ENCODE measurements around the gene NLRC3.
A peak's percentile ranks its signal among the peaks of the same experiment; 100 is the strongest.
"Not testable (repeated sequence)": the region's sequence is repeated elsewhere in the genome, so short reads cannot be mapped to it uniquely, and the experiment has no call there.

The NLRC3 gene, protein sequence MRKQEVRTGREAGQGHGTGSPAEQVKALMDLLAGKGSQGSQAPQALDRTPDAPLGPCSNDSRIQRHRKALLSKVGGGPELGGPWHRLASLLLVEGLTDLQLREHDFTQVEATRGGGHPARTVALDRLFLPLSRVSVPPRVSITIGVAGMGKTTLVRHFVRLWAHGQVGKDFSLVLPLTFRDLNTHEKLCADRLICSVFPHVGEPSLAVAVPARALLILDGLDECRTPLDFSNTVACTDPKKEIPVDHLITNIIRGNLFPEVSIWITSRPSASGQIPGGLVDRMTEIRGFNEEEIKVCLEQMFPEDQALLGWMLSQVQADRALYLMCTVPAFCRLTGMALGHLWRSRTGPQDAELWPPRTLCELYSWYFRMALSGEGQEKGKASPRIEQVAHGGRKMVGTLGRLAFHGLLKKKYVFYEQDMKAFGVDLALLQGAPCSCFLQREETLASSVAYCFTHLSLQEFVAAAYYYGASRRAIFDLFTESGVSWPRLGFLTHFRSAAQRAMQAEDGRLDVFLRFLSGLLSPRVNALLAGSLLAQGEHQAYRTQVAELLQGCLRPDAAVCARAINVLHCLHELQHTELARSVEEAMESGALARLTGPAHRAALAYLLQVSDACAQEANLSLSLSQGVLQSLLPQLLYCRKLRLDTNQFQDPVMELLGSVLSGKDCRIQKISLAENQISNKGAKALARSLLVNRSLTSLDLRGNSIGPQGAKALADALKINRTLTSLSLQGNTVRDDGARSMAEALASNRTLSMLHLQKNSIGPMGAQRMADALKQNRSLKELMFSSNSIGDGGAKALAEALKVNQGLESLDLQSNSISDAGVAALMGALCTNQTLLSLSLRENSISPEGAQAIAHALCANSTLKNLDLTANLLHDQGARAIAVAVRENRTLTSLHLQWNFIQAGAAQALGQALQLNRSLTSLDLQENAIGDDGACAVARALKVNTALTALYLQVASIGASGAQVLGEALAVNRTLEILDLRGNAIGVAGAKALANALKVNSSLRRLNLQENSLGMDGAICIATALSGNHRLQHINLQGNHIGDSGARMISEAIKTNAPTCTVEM

DNA sequence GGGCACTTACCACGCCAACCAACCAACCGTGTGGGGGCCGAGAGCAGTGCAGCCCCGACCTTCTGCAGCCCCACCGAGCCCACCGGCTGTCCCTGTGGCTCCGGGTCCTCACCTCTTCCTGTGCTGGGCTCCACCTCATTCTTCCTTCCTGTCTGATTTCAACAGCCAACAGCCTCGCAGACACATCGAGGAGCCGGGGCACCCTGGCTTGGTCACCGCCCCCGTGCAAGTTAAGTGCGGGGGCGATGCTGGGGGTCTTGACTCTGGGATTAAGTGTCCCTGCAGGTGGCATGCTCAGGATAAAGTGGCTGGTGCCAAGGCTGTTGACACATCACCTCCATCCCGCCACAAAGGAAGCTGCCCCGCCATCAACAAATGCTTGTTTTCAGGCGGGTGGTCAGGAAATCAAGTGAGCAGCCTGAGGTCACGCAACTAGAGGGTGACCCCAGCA is at the start of gene NLRC3:
NLRC3 (minus strand) TSS at position 102 of the 451 bp plus-strand sequence. CDS start 12,367 bp downstream, outside the sequence.
- no peak for DNase-seq

DNA sequence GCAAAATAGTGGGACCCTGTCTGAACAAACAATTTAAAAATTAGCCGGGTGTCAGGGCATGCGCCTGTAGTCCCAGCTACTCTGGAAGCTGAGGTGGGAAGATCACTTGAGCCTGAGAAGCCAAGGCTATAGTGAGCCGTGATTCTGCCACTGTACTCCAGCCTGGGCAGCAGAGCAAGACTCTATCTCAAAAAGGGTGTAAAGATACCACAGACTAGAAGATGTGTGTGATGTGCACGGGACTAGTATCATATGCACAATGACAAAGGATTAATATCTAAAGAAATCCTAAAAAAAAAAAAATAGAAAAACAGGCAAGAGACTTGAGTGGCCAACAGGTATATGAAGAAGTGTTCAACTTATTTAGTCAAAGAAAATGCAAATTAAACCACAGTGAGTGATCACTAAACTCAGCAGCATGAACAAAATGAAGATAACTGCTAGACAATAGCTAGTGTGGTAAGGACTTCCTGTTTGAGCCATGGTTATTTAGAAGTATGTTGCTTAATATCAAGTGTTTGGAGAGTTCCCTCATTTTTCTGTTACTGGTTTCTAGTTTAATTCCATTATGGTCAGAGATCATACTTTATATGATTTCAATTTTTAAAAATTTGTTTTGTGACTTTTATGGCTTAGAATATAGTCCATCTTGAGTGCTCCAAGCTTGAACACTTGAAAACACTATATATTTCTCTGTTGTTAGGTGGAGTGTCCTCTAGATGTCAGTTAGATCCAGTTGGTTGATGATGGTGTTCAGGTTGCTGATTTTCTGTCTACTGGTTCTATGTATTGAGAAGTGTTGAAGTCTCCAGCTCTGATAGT is 48.9 kb upstream of the NLRC3 start:
- no peak for DNase-seq

DNA sequence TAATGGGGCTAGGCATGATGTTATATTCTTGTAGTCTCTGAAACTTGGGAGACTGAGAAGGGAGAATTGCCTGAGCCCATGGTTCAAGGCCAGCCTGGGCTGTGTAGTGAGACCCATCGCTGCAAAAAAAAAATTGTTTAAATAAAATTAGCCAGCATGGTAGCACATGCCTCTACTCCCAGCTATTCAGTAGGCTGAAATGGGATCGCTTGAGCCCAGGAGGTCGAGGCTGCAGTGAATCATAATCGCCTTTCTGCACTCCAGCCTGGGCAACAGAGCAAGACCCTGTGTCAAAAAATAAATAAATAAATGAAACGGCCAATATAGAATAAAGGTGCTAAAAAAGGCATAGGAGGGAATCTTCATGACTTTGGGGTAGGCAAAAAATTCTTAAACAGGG is 48.1 kb upstream of the NLRC3 start:
- DNase-seq = no peak

DNA sequence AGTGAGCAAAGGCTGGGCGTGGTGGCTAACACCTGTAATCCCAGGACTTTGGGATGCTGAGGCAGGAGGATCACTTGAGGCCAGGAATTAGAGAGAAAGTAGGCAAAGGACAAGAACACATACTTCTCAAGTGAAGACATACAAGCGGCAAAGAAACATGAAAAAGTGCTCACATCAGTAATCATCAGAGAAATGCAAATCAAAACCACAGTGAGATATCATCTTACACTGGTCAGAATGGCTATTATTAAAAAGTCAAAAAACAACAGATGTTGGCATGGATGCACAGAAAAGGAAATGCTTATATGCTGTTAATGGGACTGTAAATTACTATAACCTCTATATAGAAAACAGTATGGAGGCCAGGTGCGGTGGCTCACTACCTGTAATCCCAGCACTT is 46.4 kb upstream of the NLRC3 start:
- DNase-seq = no peak

DNA sequence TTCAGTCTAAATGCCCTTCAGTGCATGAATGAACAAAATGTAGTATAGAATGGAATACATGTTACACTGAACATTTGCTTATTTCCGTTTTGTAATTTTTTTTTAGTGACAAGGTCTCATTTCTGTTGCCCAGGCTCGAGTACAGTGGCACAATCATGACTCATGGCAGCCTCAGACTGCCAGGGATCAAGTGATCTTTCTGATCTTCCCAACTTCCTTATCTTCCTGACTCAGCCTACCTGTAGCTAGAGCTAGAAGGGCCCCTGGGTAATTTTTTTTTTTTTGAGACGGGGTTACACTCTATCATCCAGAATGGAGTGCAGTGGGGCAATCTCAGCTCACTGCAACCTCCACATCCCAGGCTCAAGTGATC is 41.6 kb upstream of the NLRC3 start:
- no peak for DNase-seq

DNA sequence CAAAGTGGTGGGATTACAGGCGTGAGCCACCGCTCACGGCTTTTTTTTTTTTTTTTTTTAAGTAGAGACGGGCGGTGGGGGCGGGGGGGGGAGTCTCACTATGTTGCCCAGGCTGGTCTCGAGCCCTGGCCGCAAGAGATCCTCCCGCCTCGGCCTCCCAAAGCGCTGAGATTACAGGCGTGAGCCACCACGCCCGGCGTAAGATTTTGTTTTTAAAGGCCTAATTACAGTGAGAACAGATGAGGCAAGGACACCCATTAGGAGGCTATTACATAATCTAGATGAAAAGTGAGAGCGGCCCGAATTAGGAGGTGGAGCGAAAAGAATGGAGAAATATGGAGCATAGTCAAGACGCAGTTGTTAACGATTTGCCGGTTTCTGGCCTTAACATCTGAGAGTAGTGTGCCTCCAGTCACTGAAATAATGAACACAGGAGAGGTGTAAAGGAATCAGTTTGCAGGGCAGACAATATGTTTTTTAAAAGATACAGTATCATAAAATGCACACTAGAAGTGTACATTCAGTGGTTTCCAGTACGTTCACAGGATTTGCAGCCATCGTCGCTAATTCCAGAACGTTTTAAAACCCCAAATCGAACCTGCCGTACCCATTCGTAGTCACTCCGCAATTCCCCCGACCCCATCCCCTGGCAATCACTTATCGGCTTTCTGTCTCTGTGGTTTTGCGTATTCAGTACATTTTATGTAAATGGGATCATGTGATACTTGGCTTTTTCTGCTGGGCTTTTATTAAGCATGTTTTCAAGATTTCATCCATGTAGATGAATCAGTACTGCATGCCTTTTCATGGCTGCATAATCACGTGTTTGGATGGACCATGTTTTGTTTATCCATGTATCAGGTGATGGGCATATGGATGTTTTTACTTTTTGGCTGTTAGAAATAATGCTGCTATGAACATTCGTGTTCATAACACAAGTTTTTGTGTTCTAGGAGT is 35.6 kb upstream of the NLRC3 start:
- DNase-seq = no peak

DNA sequence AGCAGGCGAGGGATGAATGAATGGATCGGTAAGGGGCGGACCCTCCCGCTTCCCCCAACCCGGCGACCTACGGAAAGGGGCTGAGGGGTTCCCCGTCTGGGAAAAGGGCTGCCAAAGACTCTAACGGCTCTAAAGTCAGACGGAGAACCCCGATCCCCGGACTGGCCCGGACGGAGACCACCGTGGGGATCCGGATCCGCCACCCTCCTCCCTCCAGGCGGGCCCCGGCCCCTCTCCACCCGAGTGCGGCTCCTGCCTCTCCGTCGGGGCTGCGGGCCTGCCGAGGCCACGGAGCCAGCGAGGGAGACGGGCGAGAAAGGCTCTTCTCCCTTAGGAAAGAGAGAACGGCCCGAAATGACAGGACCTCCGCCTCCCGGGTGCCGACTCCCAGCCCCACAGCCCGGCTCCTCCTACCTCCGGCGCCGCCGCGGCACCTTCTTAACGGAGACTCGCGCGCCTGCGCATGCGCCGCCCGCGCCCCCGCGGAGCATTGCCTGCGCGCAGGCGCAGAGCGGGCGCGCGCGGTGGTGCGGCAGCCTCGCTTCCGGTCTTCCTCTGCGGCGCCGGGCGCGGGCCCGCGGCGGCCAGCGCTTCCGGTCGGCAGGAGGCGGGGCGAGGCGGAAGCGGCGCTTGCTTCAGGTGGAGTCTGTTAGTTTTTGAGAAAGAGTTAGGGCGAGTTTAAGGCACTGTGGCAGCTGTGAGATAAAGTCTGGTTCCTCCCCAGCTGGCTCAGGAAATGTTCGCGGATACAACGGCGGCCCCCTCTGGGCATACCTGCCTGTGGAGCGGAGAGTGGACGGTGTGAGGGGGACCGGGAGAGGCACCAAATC is 34.2 kb upstream of the NLRC3 start, which contains the start of gene SLX4:
SLX4 (minus strand) TSS at position 461 of the 830 bp plus-strand sequence. CDS start 2,642 bp downstream, outside the sequence.
- peak; percentile 90 for DNase-seq

DNA sequence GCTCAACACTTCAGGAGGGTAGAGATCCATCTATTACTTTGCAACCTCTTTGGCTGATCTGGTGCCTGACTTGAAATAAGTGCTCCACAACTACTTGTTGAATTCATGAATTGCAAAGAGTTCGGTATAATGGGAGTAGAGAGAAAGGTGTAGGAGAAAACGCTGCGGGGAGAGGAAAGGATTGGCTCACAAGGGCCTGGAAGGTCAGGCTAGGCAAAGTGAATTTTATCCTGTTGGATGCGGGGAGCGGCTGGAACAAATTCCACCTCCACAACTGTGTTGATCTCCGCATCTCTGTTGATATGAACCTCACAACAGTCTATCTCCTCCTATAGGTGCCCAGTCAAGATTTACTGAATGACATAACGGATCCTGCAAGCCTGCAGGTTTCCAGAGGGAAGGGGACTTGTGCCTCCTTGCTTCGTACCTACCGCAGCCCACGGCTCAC is 33.5 kb upstream of the NLRC3 start:
- DNase-seq = no peak

DNA sequence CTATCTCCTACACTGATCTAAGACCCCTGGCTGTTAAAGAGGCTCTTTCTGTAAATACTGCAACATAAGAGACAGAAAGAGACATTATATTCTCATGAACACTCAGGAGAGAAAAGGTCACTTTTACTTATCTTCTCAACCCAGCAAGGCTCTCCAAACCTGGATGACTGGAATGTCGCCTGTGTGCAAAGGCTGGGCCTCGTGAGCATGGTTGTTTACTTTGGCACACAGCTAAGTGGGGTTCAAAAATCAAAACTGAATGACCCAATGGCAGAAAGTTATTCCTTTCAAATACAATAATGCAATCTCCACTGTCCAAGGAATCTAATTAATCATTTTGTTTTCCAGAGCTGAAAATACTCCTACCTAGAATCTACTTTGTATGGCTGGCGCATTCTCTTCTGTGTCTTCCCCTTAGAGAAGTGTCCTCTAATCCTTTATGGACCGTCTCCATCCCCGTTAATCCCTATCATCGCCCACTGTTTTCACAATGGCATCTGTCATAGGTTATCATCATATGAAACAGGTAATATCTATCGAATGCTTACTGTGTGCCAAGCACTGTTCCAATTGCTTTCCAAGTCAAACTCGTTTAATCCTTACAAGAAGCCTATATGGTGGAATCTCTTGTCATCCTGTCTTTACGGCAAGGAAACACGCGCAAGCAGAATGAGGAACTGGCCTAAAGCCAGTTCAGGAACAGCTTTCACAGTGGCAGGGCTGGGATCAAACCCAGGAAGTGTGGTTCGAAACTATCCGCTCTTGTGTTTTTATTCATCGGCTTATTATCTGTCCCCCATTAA is 32.9 kb upstream of the NLRC3 start:
- no peak for DNase-seq

DNA sequence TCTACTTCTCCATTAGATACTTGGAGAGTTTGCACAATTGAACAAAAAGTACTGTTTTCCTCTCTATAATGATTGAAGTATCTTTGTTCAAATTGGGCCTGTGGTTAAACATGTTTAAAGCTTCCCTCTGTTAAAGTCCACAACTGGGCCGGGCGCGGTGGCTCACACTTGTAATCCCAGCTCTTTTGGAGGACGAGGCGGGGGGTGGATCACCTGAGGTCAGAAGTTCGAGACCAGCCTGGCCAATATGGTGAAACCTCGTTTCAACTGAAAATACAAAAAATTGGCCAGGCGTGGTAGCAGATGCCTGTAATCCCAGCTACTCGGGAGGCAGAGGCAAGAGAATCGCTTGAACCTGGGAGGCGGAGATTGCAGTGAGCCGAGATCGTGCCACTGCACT is 31.8 kb upstream of the NLRC3 start:
- DNase-seq = not testable (repeated sequence)

DNA sequence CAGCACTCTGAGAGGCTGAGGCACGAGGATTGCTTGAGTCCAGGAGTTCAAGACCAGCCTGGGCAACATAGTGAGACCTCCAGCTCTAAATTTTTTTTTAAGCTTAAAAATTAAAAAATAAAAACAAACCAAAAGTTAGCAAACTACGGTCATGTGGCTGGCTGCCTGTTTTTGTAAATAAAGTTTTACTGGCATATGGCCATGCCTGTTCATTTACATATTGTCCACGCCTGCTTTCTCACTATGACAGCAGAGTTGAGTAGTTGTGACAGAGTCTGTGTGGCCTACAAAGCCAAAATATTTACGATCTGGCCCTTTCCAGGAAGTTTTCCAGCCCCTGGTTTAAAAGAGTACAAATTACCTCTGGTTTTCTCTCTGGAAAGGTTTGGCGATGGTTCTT is 30.9 kb upstream of the NLRC3 start:
- DNase-seq = no peak

DNA sequence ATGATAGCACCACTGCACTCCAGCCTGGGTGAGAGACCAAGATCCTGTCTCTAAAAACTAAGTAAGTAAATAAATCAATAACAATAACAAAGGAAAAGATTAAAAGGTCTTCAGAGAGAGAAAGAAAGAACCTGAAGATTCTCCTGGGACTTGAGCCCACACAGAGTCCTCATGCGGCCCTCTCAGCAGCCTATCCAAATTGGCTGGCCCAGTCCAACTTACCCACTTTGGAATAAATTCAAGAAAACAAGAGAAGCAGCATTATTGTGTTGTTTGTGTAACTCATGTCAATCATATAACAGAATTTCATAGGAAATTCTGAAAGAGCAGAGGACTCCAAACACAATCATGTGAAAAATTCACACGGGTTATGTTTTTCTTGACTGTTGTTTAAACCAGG is 30.4 kb upstream of the NLRC3 start:
- DNase-seq = no peak

DNA sequence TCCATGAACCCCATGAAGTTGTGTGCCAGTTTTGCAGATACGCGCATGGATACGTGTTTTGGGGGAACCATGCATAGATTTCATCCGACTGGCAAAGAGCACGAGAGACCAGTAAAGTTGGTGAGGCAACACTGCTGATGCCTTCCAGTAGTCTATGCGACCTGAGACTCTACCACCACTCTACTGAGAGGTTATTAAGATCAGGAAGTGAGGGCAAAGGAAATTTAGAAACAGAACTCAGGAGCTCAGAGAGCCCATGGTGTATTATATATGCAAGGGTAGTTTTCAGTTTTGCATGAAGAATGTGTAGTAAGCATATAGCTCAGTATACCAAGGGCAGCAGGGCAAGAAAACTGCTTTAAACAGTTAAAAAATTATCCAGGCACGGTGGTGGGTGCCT is 30.0 kb upstream of the NLRC3 start:
- DNase-seq = no peak

DNA sequence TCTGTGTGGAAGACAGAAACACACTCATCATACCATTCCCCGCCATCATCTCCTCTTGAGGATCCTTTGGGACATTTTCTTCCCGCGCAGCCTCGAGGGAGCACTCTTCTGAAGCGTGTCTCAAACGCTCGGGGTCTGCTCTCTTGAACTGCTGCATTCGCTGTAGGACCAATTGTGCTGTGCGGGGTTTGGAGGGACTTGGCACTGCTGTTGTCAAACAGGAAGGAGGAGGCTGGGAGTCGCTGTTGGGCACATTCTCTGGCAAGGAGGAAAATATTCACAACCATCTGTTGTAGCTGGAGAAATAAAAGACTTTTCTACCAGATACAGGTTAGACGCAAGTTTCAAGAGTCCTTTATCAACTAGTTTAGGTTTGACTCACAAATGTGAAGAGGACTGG is 29.2 kb upstream of the NLRC3 start:
- no peak for DNase-seq

DNA sequence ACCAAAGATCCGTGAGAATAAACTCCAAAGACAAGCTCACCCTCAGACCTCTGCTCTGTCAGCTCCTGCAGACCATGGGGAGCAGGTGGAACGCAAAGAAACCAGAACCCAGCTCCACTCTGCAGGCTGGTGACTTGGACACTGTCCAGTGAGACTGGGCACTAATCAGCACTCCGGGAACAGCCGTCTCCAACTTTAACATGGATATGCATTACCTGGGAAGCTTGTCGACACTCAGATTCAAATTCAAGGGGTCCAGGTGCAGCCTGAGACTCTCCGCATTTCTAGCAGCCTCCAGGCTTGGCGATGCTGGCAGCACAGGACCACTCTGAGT is 25.1 kb upstream of the NLRC3 start:
- no peak for DNase-seq

DNA sequence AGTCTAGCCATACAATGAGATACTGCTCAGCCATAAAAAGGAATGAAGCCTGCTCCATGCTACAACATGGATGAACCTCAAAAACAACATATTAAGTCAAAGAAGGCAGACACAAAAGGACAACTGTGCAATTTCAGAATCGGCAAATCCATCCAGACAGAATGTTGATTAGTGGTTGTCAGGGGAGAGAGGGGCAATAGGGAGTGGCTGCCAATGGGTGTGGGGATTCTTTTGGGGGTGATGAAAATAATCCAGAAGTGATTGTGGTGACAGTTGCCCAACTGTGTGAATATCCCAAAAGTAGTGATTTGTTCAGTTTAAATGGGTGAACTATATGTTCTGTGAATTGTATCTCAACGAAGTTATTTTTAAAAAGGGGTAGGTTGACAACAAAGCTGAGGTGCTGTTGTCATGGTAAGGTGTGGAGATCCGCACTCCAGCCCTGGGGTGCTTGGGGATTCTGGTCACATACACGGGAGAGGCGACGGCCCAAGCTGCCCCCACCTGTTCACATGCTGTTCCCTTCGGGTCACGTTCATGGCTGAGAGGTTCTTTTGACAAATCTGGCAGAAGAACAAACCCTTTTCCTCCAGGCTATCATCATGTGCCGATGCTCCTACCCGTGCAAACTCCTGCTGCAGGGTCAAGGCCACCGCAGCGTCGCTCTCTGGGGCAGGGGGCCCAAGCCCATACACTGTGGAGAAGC is 24.6 kb upstream of the NLRC3 start:
- DNase-seq = no peak

DNA sequence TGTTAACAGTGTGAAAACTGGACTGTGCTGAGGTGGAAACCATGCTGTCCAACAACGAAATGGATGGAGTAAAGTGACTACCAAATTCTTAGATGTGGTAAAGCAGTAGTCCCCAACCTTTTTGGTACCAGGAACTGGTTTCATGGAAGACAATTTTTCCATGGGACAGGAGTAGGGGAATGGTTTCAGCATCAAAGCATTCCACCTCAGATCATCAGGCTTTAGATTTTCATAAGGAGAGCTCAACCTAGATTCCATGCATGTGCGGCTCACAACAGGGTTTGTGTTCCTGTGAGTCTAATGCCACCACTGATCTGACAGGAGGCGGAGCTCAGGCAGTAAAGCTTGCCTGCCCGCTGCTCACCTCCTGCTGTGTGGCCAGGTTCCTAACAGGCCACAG is 22.7 kb upstream of the NLRC3 start:
- no peak for DNase-seq

DNA sequence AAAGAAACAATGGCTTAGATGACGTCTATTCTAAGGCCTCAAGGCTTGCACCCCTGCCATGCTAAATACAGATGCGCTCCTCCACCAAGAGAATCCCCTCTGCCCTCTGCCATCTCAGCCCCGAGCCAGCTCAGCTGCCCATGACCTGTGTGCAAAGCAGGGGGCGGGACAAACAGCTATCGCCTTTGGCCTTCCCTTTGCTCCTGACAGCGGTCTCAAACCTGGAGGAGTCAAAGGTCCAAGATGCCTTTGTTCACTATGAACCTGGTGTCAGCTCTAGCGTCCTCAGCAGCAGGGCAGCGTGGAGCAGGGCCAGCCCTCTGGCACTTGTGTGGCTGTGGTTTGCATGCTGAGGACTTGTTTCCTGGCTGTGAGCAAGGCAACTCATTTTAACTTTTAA is 21.9 kb upstream of the NLRC3 start:
- DNase-seq = no peak

DNA sequence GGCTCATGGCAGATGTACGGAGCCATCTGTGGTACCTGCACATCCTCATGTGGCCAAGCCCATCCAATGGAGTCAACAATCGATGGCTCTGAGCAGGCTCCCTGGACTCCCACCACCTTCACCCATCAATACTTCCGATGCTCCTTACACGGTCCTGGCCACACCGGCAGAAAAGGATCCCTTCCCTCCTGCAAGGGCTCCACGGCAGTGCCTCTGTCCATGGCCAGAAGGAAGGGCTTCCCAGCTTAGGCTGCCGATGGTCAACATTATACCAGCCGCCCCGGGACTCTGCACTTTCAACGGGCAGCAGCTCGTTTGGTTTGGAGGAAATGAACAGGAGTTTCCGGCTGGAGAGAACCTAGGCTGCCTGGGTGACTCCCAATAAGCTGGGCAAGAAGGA is 21.0 kb upstream of the NLRC3 start:
- DNase-seq = no peak
